Measurements from ENCODE around the gene SORCS2. TPM values are rescaled to one million over a fixed set of nuclear protein-coding genes. Genes with fewer than 3 reads are reported as not detected.

The SORCS2 gene
- total RNA-seq, 6 donors from 2014 or later = 2.2 to 28.3 (median 7.2) TPM

- Histone ChIP-seq H3K27ac (no peak overlapping the region), H3K9me3 (no peaks in the 10 kb centered on the region), H3K36me3 (no peaks in the 10 kb centered on the region), H3K4me3 (no peak overlapping the region), H3K27me3 (no peaks in the 10 kb centered on the region), H3K4me1 (no peaks in the 10 kb centered on the region)
- WGBS, 2 donors = 65 to 68% methylated on average over 4 to 9 of the region's 9 CpGs
- peak in 1 of 2 donors; percentile 67 for ATAC-seq (ENCODE audit: low FRiP score in 2 of 2)
- DNase-seq = no peak
- TF ChIP-seq POLR2A (IDR thresholded peaks at IDR 0.05) = no peak
- TF ChIP-seq, protein P1, sequence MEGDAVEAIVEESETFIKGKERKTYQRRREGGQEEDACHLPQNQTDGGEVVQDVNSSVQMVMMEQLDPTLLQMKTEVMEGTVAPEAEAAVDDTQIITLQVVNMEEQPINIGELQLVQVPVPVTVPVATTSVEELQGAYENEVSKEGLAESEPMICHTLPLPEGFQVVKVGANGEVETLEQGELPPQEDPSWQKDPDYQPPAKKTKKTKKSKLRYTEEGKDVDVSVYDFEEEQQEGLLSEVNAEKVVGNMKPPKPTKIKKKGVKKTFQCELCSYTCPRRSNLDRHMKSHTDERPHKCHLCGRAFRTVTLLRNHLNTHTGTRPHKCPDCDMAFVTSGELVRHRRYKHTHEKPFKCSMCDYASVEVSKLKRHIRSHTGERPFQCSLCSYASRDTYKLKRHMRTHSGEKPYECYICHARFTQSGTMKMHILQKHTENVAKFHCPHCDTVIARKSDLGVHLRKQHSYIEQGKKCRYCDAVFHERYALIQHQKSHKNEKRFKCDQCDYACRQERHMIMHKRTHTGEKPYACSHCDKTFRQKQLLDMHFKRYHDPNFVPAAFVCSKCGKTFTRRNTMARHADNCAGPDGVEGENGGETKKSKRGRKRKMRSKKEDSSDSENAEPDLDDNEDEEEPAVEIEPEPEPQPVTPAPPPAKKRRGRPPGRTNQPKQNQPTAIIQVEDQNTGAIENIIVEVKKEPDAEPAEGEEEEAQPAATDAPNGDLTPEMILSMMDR (IDR thresholded peaks at IDR 0.05) = no peak
Observed at GRCh38 chr4:7381221-7381889, 189.0 kb downstream of the SORCS2 start.

DNA sequence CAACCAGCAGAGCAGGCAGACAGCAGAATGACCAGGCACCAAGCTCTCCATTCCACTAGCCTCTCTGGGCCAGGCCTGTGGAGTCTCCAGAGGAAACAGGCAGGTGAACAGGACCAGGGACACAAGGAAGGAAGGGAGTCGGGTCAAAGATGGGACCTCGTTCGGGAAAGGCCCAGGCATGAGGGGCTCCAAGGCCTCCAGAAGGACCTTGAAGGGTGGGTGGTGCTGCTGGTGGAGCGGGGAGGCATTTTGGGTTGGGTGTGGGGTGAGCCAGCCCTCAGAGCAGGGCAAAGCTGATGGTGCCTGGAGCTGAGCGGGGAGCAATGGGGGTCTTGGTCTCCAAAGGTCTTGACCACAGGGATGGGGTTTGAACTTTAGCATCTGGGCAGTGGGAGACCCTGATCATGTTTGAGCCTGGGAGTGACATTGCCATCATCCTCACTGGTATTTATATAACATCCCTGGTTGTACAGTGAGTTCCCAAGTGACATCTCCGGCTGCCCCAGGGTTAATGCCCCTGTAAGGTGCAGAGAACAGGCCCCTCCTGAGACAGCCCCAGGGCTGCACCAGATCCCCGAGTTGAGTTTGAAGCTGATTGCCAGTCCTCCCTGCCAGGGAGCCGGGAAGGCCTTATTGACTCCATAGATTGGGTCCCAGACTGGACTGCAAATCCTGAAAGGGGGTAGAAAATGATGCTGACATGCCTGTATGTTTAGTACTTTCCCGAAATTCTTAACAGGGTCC lies 189.7 kb downstream of the SORCS2 start:
- DNase-seq (peak in 1 of 2 donors; percentile 18), ATAC-seq (ENCODE audit: low FRiP score in 2 of 2) (peak in 1 of 2 donors; percentile 5)
- WGBS, 2 donors = 79 to 90% methylated on average over 8 to 9 of the region's 9 CpGs
- no peak overlapping the region for H3K27ac ChIP-seq
- H3K4me3 ChIP-seq = no peak overlapping the region
- no peaks in the 10 kb centered on the region for H3K9me3 ChIP-seq
- H3K36me3 ChIP-seq = no peaks in the 10 kb centered on the region
- H3K4me1 ChIP-seq = no peaks in the 10 kb centered on the region
- TF ChIP-seq POLR2A (IDR thresholded peaks at IDR 0.05) (no peak), POLR2AphosphoS5 (IDR thresholded peaks at IDR 0.05) (no peak), EP300 (IDR thresholded peaks at IDR 0.05) (no peak)
- TF ChIP-seq, protein P1 (IDR thresholded peaks at IDR 0.05) = no peak
- H3K27me3 ChIP-seq = no peaks in the 10 kb centered on the region

DNA sequence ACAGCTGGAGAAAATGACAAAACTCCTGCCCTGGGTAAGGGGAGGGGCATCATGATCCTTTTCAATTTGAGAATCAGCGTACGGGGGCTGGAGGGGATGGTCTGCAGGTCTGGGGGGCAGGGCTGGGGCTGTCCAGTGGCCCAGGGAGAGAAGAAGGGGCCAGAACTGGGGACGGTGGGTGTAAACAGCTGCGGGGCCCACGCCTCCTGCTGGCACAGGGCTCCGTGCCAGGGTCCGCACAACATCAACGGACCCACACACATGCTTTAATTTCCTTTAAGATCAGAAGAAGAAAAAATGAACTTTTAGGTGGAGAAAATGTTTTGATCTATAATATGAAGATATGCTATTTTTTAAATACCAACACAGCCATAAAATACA lies 190.3 kb downstream of the SORCS2 start:
- H3K27me3 ChIP-seq = no peaks in the 10 kb centered on the region
- H3K4me1 ChIP-seq = no peaks in the 10 kb centered on the region
- no peaks in the 10 kb centered on the region for H3K9me3 ChIP-seq
- H3K36me3 ChIP-seq = no peaks in the 10 kb centered on the region
- no peak overlapping the region for H3K27ac ChIP-seq
- no peak for DNase-seq
- ATAC-seq (ENCODE audit: low FRiP score in 2 of 2) = no peak
- TF ChIP-seq POLR2AphosphoS5 (IDR thresholded peaks at IDR 0.05) = no peak
- no peak for TF ChIP-seq EP300 (IDR thresholded peaks at IDR 0.05)
- TF ChIP-seq, protein P1 (IDR thresholded peaks at IDR 0.05) = no peak
- no peak for TF ChIP-seq POLR2A (IDR thresholded peaks at IDR 0.05)
- no peak overlapping the region for H3K4me3 ChIP-seq
- 65 to 71% methylated on average over 8 of the region's 8 CpGs for WGBS, 2 donors

DNA sequence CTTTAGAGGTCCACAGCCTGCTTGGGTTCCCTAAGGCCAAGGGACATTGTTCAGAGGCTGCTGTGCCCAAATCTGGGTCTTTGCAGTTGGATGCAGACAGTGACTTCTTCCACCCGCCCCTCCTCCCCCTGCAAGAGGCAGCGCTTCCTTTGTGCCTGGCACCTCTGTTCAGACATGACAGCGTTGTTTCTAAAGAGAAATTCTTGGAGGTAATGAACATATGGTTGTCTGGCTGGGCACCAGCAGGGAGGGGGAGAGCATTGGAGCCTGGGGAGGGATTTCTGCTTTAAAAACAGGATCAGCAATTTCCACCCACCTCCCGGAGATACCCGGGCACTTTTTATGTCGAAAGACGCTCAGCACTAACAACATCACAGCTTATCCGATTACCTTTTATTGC lies 190.9 kb downstream of the SORCS2 start:
- Histone ChIP-seq H3K36me3 (no peaks in the 10 kb centered on the region), H3K4me1 (no peaks in the 10 kb centered on the region), H3K4me3 (no peak overlapping the region), H3K9me3 (no peaks in the 10 kb centered on the region), H3K27me3 (no peaks in the 10 kb centered on the region), H3K27ac (no peak overlapping the region)
- 74 to 89% methylated on average over 8 of the region's 8 CpGs for WGBS, 2 donors
- TF ChIP-seq EP300 (IDR thresholded peaks at IDR 0.05) = no peak
- no peak for TF ChIP-seq POLR2AphosphoS5 (IDR thresholded peaks at IDR 0.05)
- no peak for TF ChIP-seq POLR2A (IDR thresholded peaks at IDR 0.05)
- ATAC-seq (ENCODE audit: low FRiP score in 2 of 2) (no peak), DNase-seq (peak in 1 of 2 donors; percentile 15)

DNA sequence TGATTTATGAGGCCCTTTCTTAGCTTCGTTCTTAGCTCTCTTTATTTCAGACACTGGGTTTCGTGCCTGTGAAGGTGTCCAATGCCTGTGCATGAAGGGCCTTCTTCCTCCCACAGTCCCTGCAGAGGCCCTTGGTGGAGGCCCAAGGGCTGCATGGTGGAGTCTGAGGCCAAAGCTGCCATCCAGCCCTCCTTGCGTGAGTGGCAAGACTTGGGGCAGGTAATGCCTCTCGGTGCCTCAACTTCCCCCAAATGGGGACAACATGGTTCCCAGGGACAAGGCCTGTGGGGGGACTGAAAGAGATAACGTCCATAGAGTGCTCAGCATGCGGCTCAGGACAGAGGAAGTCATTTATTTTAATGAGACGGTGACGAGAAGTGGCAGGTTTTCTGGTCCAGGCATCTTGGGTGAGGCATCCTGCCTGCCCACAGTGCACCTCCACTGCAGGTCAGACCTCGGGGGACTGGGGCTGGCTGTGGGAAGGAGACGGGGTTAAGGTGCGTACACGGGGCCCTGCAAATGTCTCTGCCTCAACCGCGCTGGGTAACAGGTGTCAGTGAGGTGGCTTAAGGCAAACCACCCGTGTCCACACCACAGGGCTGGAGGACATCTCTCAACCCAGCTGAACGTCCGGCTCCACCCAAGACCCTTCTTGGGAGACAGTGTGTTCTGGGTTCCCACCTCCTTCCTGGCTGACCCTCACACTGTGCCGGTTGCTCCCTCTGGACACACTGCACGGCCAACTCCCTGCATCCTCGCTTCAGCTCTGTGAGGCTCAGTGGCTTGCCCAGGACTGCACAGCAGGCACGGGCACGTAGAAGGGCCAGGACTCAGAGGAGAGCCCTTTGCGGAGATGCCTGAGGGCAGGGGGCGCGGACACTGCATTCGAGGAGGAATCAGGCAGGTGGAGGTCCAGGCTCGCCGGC lies 191.9 kb downstream of the SORCS2 start:
- no peaks in the 10 kb centered on the region for H3K4me1 ChIP-seq
- no peak overlapping the region for H3K4me3 ChIP-seq
- 82 to 85% methylated on average over 22 to 28 of the region's 28 CpGs for WGBS, 2 donors
- ATAC-seq (ENCODE audit: low FRiP score in 2 of 2) (no peak), DNase-seq (peak; percentile 18 to 47)
- H3K36me3 ChIP-seq = no peaks in the 10 kb centered on the region
- H3K9me3 ChIP-seq = no peaks in the 10 kb centered on the region
- no peaks in the 10 kb centered on the region for H3K27me3 ChIP-seq
- TF ChIP-seq EP300 (IDR thresholded peaks at IDR 0.05) = no peak
- no peak for TF ChIP-seq POLR2AphosphoS5 (IDR thresholded peaks at IDR 0.05)
- no peak for TF ChIP-seq POLR2A (IDR thresholded peaks at IDR 0.05)
- TF ChIP-seq, protein P1 (IDR thresholded peaks at IDR 0.05) = no peak
- H3K27ac ChIP-seq = no peak overlapping the region
